ENCODE measurements around the gene TTC24.

- no peak for TF ChIP-seq CREB1 (IDR thresholded peaks at IDR 0.05; ENCODE audit: low read depth)
- no peak for TF ChIP-seq YY1 (IDR thresholded peaks at IDR 0.05; ENCODE audit: low read depth)
- no peak for TF ChIP-seq CEBPB (IDR thresholded peaks at IDR 0.05)
These were observed 16.9 kb downstream of the TTC24 start for GRCh38 chr1:156596426-156596825.

Measured in Ishikawa (cell line).